H1 (cell line): ENCODE results near the gene PDE1C.

Experiments used
- CTCF ChIP-seq, 3 experiments: IDR thresholded peaks; 1 replicate in 2 of 3; 2 replicates in 1 of 3; pipeline versions ENCODE4 v1.5.1 to v1.6.1; 2011; ENCODE audit warnings: low read length in 3 of 3, mild to moderate bottlenecking in 3 of 3, inconsistent platforms in 2 of 3, low read depth in 1 of 3, moderate library complexity in 1 of 3; ENCODE audit not compliant: insufficient read depth in 1 of 3; ENCODE audit errors: control extremely low read depth in 1 of 3
- PHF8 ChIP-seq: fragments of 200-600 bp; sonication (generic); conservative IDR thresholded peaks from 2 replicates; pipeline ENCODE4 v1.7.1; 2012; ENCODE audit warnings: low read depth, mild to moderate bottlenecking, inconsistent platforms, low read length, moderate library complexity
- POLR2A ChIP-seq, 2 experiments: IDR thresholded peaks; 1 replicate in 1 of 2; 2 replicates in 1 of 2; pipeline ENCODE4 v1.6.1; 2011; ENCODE audit warnings: low read depth in 2 of 2, low read length in 2 of 2, mild to moderate bottlenecking in 2 of 2; ENCODE audit errors: control extremely low read depth in 1 of 2
- RFX5 ChIP-seq: IDR thresholded peaks from 2 replicates; pipeline ENCODE4 v1.6.1; 2011; ENCODE audit warnings: low read depth, low read length, improper control_type of control experiment, borderline replicate concordance
- TAF1 ChIP-seq: IDR thresholded peaks from 2 replicates; pipeline ENCODE4 v1.6.1; 2011; ENCODE audit warnings: mild to moderate bottlenecking, low read depth, low read length

- no peak for TF ChIP-seq POLR2A (IDR thresholded peaks at IDR 0.05; ENCODE audit: control extremely low read depth in 1 of 2, low read depth in 2 of 2, low read length in 2 of 2)
- TF ChIP-seq PHF8, result no peak
- TF ChIP-seq RFX5, result no peak
- TF ChIP-seq CTCF (IDR thresholded peaks at IDR 0.05; ENCODE audit: control extremely low read depth in 1 of 3, insufficient read depth in 1 of 3, low read depth in 1 of 3, low read length in 3 of 3), result no peak
- no peak for TF ChIP-seq TAF1
Observed at GRCh38 chr7:31724696-31725095, 345.5 kb downstream of the PDE1C start.
